CD4-positive, CD25-positive, alpha-beta regulatory T cell (primary cell): ENCODE measurements around the gene HS6ST1. TPM values are rescaled to one million over a fixed set of nuclear protein-coding genes. Genes with fewer than 3 reads are reported as not detected.

Source experiments
- ATAC-seq, 2 donors: fragments of 150-1000 bp; cut with Tn5 transposase; one replicate each; pipeline ENCODE4 v1.10.0; 2021; ENCODE audit warnings: low read depth in 2 of 2, moderate number of reproducible peaks in 2 of 2, moderate library complexity in 1 of 2
- DNase-seq, 3 donors: peaks; one replicate each; pipeline versions ENCODE4 v3.0.0 to v3.0.0-alpha.2; 2012 to 2022; ENCODE audit warnings: mixed read lengths in 1 of 3
- H3K27ac ChIP-seq: one replicate; pipeline ENCODE4 v1.7.0; 2013; ENCODE audit warnings: mild to moderate bottlenecking, low read length; ENCODE audit not compliant: insufficient read depth, poor library complexity, severe bottlenecking
- H3K27me3 ChIP-seq: one replicate; pipeline ENCODE4 v1.7.0; 2013; ENCODE audit warnings: low read length; ENCODE audit not compliant: control insufficient read depth, insufficient read depth
- H3K36me3 ChIP-seq: one replicate; pipeline ENCODE4 v1.7.0; 2013; ENCODE audit warnings: mild to moderate bottlenecking, low read length, moderate library complexity; ENCODE audit not compliant: control insufficient read depth, insufficient read depth
- H3K4me1 ChIP-seq: 2 replicates; pipeline ENCODE4 v1.7.0; 2013; ENCODE audit warnings: mild to moderate bottlenecking, low read length; ENCODE audit not compliant: insufficient read depth, control insufficient read depth, poor library complexity, severe bottlenecking
- H3K4me3 ChIP-seq: one replicate; pipeline ENCODE4 v1.7.0; 2013; ENCODE audit warnings: low read depth, mild to moderate bottlenecking, low read length, moderate library complexity
- H3K9me3 ChIP-seq, 2 experiments: 1 replicate in 1 of 2; 2 replicates in 1 of 2; pipeline ENCODE4 v1.7.0; 2013; ENCODE audit warnings: low read length in 2 of 2, mild to moderate bottlenecking in 1 of 2, moderate library complexity in 1 of 2; ENCODE audit not compliant: control insufficient read depth in 2 of 2
- H3K27ac Mint-ChIP-seq, 3 donors: one replicate each; pipeline ENCODE4 v1.8.0; 2020 to 2022; ENCODE audit warnings: mild to moderate bottlenecking in 3 of 3, mixed read lengths in 3 of 3, moderate library complexity in 2 of 3
- H3K27me3 Mint-ChIP-seq: one replicate; pipeline ENCODE4 v1.8.0; 2022; ENCODE audit warnings: mild to moderate bottlenecking, mixed read lengths
- H3K36me3 Mint-ChIP-seq: one replicate; pipeline ENCODE4 v1.8.0; 2020; ENCODE audit warnings: mixed read lengths
- H3K4me1 Mint-ChIP-seq, 4 donors: one replicate each; pipeline ENCODE4 v1.8.0; 2020 to 2022; ENCODE audit warnings: mixed read lengths in 4 of 4, mild to moderate bottlenecking in 1 of 4
- H3K4me3 Mint-ChIP-seq, 4 donors: one replicate each; pipeline ENCODE4 v1.8.0; 2020 to 2022; ENCODE audit warnings: mild to moderate bottlenecking in 4 of 4, mixed read lengths in 4 of 4, moderate library complexity in 3 of 4
- H3K9me3 Mint-ChIP-seq, 7 donors: one replicate each; pipeline ENCODE4 v1.8.0; 2020 to 2022; ENCODE audit warnings: mixed read lengths in 7 of 7, mild to moderate bottlenecking in 3 of 7, moderate library complexity in 2 of 7
- polyA plus RNA-seq, 4 donors: library from polyadenylated mRNA; unstranded; fragments of 300-500 nt; fragmentation: Illumina TruSeq; gene quantifications; one replicate each; pipeline ENCODE4 v1.2.3, GENCODE V29; 2021
- total RNA-seq: library from RNA; stranded (reverse); gene quantifications from one replicate; pipeline ENCODE4 v1.2.3, GENCODE V29; 2022

HS6ST1 gene
- total and polyA plus RNA-seq, 5 donors from 2014 or later: 1.1 to 7.6 (median 1.5) TPM

DNA sequence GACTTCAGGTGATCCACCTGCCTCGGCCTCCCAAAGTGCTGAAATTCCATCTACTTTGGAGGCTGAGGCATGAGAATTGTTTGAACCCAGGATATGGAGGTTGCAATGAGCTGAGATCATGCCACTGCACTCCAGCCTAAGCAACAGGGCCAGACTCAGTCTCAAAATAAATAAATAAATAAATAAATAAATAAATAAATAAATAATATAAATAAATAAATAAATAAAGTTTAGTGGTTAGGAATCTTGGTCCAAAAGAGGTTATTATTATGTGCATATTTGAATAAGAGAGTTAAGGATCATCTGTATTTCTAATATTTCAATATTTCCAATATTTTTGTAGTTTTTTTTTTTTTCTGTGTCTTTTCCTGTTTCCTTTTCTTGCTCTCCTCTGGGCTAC lies 90.8 kb downstream of the HS6ST1 start:
- H3K9me3 ChIP-seq: no peaks in the 10 kb centered on the region
- Mint-ChIP-seq H3K36me3 (no peaks in the 10 kb centered on the region), H3K27me3 (peaks cover 26% of the 10 kb centered on the region), H3K27ac (no peak overlapping the region), H3K4me1 (no peaks in the 10 kb centered on the region), H3K4me3 (no peak overlapping the region), H3K9me3 (peaks cover 0 to 1% (median 0%) of the 10 kb centered on the region in 7 donors)
- no peaks in the 10 kb centered on the region for H3K36me3 ChIP-seq
- H3K27me3 ChIP-seq: no peaks in the 10 kb centered on the region
- H3K4me3 ChIP-seq: no peak overlapping the region
- ATAC-seq (no peak), DNase-seq (no peak)
- no peak overlapping the region for H3K27ac ChIP-seq
- peaks cover 3% of the 10 kb centered on the region for H3K4me1 ChIP-seq

DNA sequence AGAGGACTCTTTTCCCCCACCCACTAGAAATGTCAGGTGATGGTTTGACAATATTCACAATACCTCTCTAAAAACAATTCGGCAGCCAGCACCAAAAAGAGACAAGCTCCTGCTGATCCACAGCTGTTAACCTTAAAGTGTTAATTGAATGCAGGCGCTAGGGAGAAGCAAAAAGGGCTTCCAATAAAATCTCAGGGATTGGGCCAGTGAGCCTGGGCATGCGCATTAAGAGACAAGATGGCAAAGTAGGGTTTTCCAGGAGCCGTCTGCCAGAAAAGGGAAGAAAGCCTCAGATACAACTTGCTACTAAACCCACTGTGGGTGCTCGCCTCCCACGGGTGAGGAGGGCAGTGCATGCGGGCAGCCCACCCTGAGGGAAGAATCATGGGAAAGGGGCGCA lies 98.8 kb downstream of the HS6ST1 start:
- peaks cover 0 to 2% (median 0%) of the 10 kb centered on the region in 4 donors for H3K4me1 Mint-ChIP-seq
- no peak overlapping the region for H3K27ac ChIP-seq
- H3K27me3 ChIP-seq: no peaks in the 10 kb centered on the region
- H3K9me3 ChIP-seq: no peaks in the 10 kb centered on the region
- no peak for ATAC-seq
- no peaks in the 10 kb centered on the region for H3K4me1 ChIP-seq
- H3K27ac Mint-ChIP-seq: no peak overlapping the region
- no peak overlapping the region for H3K4me3 ChIP-seq
- H3K36me3 ChIP-seq: no peaks in the 10 kb centered on the region
- DNase-seq: no peak
- peaks cover 0 to 3% (median 0%) of the 10 kb centered on the region in 7 donors for H3K9me3 Mint-ChIP-seq
- peaks cover 9% of the 10 kb centered on the region for H3K27me3 Mint-ChIP-seq
- H3K36me3 Mint-ChIP-seq: no peaks in the 10 kb centered on the region
- H3K4me3 Mint-ChIP-seq: no peak overlapping the region

DNA sequence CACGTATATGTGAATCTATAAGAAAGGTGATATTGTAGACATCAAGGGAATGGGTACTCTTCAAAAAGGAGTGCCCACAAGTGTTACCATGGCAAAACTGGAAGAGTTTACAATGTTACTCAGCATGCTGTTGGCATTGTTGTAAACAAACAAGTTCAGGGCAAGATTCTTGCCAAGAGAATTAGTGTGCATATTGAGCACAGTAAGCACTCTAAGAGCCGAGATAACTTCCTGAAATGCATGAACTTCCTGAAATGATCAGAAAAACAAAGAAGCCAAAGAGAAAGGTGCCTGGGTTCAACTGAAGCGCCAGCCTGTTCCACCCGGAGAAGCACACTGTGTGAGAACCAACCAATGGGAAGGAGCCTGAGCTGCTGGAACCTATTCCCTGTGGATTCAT lies 101.0 kb downstream of the HS6ST1 start:
- H3K4me3 Mint-ChIP-seq: no peak overlapping the region
- DNase-seq (no peak), ATAC-seq (no peak)
- H3K36me3 Mint-ChIP-seq: no peaks in the 10 kb centered on the region
- no peak overlapping the region for H3K4me3 ChIP-seq
- H3K27ac ChIP-seq: no peak overlapping the region
- no peaks in the 10 kb centered on the region for H3K9me3 ChIP-seq
- no peak overlapping the region for H3K27ac Mint-ChIP-seq
- peaks cover 9% of the 10 kb centered on the region for H3K27me3 Mint-ChIP-seq
- peaks cover 0 to 1% (median 0%) of the 10 kb centered on the region in 7 donors for H3K9me3 Mint-ChIP-seq
- no peaks in the 10 kb centered on the region for H3K36me3 ChIP-seq
- H3K4me1 ChIP-seq: no peaks in the 10 kb centered on the region
- H3K4me1 Mint-ChIP-seq: peaks cover 0 to 2% (median 0%) of the 10 kb centered on the region in 4 donors
- H3K27me3 ChIP-seq: no peaks in the 10 kb centered on the region

DNA sequence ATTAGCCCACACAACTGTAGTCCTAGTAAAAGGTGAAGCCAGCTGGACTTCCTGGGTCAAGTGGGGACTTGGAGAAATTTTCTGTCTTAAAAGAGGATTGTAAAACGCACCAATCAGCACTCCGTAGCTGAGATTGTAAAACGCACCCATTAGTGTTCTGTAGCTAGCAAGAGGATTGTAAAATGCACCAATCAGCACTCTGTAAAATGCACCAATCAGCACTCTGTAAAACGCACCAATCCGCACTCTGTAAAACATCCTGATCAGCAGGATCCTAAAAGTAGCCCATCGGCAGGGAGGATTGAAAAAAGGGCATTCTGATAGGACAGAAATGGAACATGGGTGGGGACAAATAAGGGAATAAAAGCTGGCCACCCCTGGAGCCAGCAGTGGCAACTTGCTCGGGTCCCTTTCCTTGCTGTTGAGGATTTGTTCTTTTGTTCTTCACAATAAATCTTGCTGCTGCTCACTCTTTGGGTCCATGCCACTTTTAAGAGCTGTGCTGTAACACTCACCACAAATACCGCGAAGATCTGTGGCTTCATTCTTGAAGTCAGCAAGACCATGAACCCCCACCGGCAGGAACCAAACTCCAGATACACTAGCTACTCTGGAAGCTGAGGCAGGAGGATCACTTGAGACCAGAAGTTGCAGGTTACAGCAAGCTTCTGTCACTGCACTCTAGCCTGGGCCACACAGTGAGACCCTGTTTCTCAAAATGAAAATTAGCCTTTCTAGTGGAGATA lies 102.6 kb downstream of the HS6ST1 start:
- H3K9me3 Mint-ChIP-seq: no peaks in the 10 kb centered on the region
- no peaks in the 10 kb centered on the region for H3K36me3 ChIP-seq
- DNase-seq: no peak
- no peaks in the 10 kb centered on the region for H3K4me1 ChIP-seq
- peak overlapping the region in 1 of 3 donors; percentile 26 for H3K27ac Mint-ChIP-seq
- H3K9me3 ChIP-seq: no peaks in the 10 kb centered on the region
- H3K36me3 Mint-ChIP-seq: no peaks in the 10 kb centered on the region
- ATAC-seq: no peak
- no peak overlapping the region for H3K27ac ChIP-seq
- H3K4me3 ChIP-seq: no peak overlapping the region
- H3K4me1 Mint-ChIP-seq: peaks cover 0 to 2% (median 0%) of the 10 kb centered on the region in 4 donors
- peaks cover 9% of the 10 kb centered on the region for H3K27me3 Mint-ChIP-seq
- H3K4me3 Mint-ChIP-seq: no peak overlapping the region
- H3K27me3 ChIP-seq: no peaks in the 10 kb centered on the region

Other genes with a start within 250 kb of the HS6ST1 start
- 41.1 TPM for gene UGGT1, start 227.7 kb downstream of the HS6ST1 start, total RNA-seq
- gene UGGT1, start 227.7 kb downstream of the HS6ST1 start, polyA plus RNA-seq: 10 to 100 TPM in 3 of 4 donors, 1 to 10 TPM in 1; 9.0 to 14.5 (median 12.7) TPM